Breast epithelium (tissue), 4 donors: Measurements from ENCODE around the gene FAM174B. TPM values are rescaled to one million over a fixed set of nuclear protein-coding genes. Genes with fewer than 3 reads are reported as not detected.

Experiments used
- DNase-seq, 2 donors: peaks; one replicate each; pipeline ENCODE4 v3.0.0-alpha.2; 2019; ENCODE audit warnings: low spot score in 2 of 2
- H3K27ac ChIP-seq, 2 donors: fragments of 200-600 bp; sonication (generic) in 1 of 2; one replicate each; pipeline ENCODE4 v1.5.1; 2016 to 2019; ENCODE audit warnings: mild to moderate bottlenecking in 1 of 2
- H3K27me3 ChIP-seq, 2 donors: fragments of 200-600 bp; sonication (generic) in 1 of 2; one replicate each; pipeline versions ENCODE4 v1.5.1 to v1.6.0; 2017 to 2019; ENCODE audit warnings: control low read depth in 1 of 2, mild to moderate bottlenecking in 1 of 2
- H3K36me3 ChIP-seq: fragments of 200-600 bp; one replicate; pipeline ENCODE4 v1.5.1; 2019
- H3K4me1 ChIP-seq, 2 donors: fragments of 200-600 bp; sonication (generic); one replicate each; pipeline ENCODE4 v1.5.1; 2016 to 2019; ENCODE audit warnings: control low read depth in 1 of 2
- H3K4me3 ChIP-seq, 3 donors: fragments of 200-600 bp; sonication (generic); 1 replicate in 2 of 3; 2 replicates in 1 of 3; pipeline ENCODE4 v1.5.1; 2016 to 2019; ENCODE audit warnings: mild to moderate bottlenecking in 3 of 3, moderate library complexity in 2 of 3
- H3K9me3 ChIP-seq, 2 donors: fragments of 200-600 bp; sonication (generic) in 1 of 2; one replicate each; pipeline ENCODE4 v1.5.1; 2016 to 2019; ENCODE audit warnings: control low read depth in 1 of 2
- POLR2A ChIP-seq: fragments of 450-650 bp; IDR thresholded peaks from one replicate; pipeline ENCODE4 v1.6.1; 2016; ENCODE audit warnings: antibody characterized with exemption, mild to moderate bottlenecking, moderate library complexity
- POLR2AphosphoS5 ChIP-seq, 3 donors: sonication (generic); formaldehyde crosslinking; IDR thresholded peaks; one replicate each; pipeline ENCODE4 v1.6.1; 2017; ENCODE audit warnings: antibody characterized with exemption in 3 of 3
- intact Hi-C: fragments of 100-400 bp; cut with DNase I; formaldehyde crosslinking; loops from one replicate; pipeline ENCODE4 v1.15.1; 2023; ENCODE audit warnings: low total_unique reads
- total RNA-seq, 3 donors: library from RNA; depleted of rRNA; stranded (reverse); fragments of >200 nt; gene quantifications; one replicate each; pipeline ENCODE4 v1.1.0, GENCODE V29; 2016
- TF ChIP-seq, protein P1 (sequence below), 3 donors: fragments of 450-650 bp; IDR thresholded peaks; one replicate each; pipeline ENCODE4 v1.5.1; 2016 to 2017; ENCODE audit warnings: antibody characterized with exemption in 3 of 3, mild to moderate bottlenecking in 3 of 3, moderate library complexity in 3 of 3

FAM174B gene
- total RNA-seq, 3 donors from 2014 or later = 4.3 to 34.7 (median 20.6) TPM

DNA sequence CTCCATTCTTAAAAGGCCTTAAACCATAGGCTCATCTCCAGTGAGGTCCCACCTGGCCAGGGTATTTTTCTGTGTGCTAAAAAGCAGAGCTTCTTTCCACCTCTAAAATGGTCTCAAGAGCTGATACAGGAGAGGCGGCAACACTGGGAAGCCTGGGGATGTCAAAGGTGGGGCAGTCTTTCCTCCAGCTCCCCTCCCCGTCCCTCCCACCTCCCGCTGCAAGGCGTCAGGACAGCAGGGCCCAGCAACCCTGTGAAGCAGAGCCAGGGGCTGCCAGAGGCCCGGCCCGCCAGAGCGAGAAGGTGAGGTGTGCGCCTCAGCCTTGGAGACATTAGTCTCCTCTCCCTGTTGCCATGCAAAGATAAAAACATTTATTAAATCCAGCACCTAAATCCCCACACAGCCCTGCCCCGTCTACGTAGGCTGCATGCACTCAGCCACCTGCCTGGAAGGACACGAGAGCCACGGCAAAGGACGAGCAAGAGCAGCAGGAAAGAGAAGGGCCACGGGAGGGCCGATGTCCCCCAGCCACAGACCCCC lies 75.6 kb downstream of the FAM174B start:
- intact Hi-C loops = loop anchor here (2.0 kb wide), 1 partner anchor 75 kb away; the partner anchor contains the start of gene FAM174B
- DNase-seq = no peak

DNA sequence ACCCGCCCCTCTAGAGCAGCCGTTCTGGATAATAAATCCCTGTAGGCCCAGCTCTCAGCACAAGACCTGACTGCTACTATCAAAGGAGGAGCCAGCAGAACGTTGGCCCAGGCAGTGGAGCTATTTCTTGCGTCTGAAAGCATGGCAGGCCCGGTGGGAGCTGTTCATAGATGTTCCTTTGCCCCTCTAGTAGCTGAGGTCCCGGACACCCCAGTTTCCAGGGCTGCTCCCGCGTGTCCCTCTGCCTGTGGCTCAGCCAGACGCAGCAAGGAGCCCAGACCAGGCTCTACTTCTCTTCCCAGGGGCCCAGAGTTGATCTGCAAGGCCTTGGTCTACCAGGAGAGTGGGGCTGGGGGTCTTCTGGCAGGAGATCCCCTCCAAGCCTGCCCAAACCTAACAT lies 76.1 kb downstream of the FAM174B start:
- H3K36me3 ChIP-seq = no peaks in the 10 kb centered on the region
- intact Hi-C loops = no loop called here
- no peak overlapping the region for H3K4me3 ChIP-seq
- no peak for TF ChIP-seq POLR2A
- no peak for TF ChIP-seq POLR2AphosphoS5 (IDR thresholded peaks at IDR 0.05)
- TF ChIP-seq, protein P1, sequence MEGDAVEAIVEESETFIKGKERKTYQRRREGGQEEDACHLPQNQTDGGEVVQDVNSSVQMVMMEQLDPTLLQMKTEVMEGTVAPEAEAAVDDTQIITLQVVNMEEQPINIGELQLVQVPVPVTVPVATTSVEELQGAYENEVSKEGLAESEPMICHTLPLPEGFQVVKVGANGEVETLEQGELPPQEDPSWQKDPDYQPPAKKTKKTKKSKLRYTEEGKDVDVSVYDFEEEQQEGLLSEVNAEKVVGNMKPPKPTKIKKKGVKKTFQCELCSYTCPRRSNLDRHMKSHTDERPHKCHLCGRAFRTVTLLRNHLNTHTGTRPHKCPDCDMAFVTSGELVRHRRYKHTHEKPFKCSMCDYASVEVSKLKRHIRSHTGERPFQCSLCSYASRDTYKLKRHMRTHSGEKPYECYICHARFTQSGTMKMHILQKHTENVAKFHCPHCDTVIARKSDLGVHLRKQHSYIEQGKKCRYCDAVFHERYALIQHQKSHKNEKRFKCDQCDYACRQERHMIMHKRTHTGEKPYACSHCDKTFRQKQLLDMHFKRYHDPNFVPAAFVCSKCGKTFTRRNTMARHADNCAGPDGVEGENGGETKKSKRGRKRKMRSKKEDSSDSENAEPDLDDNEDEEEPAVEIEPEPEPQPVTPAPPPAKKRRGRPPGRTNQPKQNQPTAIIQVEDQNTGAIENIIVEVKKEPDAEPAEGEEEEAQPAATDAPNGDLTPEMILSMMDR (IDR thresholded peaks at IDR 0.05) = no peak
- no peaks in the 10 kb centered on the region for H3K9me3 ChIP-seq
- no peak for DNase-seq
- H3K4me1 ChIP-seq = no peaks in the 10 kb centered on the region
- H3K27me3 ChIP-seq = no peaks in the 10 kb centered on the region
- no peak overlapping the region for H3K27ac ChIP-seq

More for the DNA sequence above, 75.6 kb downstream of the FAM174B start:
- TF ChIP-seq POLR2AphosphoS5 (IDR thresholded peaks at IDR 0.05) (no peak), POLR2A (no peak)
- TF ChIP-seq, protein P1 (IDR thresholded peaks at IDR 0.05) = no peak
- no peaks in the 10 kb centered on the region for H3K4me1 ChIP-seq
- H3K36me3 ChIP-seq = no peaks in the 10 kb centered on the region
- no peaks in the 10 kb centered on the region for H3K9me3 ChIP-seq
- no peak overlapping the region for H3K27ac ChIP-seq
- H3K27me3 ChIP-seq = no peaks in the 10 kb centered on the region
- no peak overlapping the region for H3K4me3 ChIP-seq

DNA sequence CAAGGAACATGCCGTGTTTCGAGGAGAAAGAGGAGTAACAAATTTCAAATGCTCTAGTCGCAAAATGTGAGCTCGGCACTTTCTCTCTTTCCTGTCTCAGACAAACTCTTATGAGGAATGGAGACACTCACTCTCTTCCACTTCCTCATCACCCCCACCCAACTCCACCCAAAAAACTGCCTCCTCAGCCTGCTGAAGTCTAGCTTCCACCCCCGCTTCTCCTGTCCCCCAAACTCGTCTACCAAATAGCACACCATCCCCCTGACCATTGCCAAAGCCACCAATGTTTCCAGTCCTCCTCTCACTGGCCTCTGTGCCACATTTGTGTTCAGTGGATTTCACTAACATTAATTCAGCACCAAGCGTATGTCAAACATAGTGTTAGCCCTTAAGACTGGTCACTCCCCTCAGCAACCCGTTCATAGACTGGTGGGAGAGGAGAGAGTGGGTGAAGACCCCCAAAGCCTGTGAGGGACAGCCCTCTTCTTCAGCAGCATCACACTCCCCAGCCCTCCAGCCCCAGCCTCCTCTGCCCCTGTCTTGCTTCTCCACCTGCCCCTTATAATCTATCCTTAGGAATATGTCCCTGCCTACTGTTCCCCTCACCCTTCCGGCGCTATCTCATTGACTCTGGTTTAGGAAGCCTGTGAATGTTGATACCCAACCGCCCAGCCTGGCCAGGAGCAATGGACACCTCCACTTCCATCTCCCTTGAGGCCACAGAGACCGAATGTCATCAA lies 77.3 kb downstream of the FAM174B start:
- Histone ChIP-seq H3K9me3 (no peaks in the 10 kb centered on the region), H3K27ac (no peak overlapping the region), H3K36me3 (no peaks in the 10 kb centered on the region), H3K27me3 (no peaks in the 10 kb centered on the region), H3K4me1 (no peaks in the 10 kb centered on the region), H3K4me3 (no peak overlapping the region)
- intact Hi-C loops = no loop called here
- TF ChIP-seq POLR2AphosphoS5 (IDR thresholded peaks at IDR 0.05) = no peak
- TF ChIP-seq, protein P1 (IDR thresholded peaks at IDR 0.05) = no peak
- TF ChIP-seq POLR2A = no peak
- no peak for DNase-seq

DNA sequence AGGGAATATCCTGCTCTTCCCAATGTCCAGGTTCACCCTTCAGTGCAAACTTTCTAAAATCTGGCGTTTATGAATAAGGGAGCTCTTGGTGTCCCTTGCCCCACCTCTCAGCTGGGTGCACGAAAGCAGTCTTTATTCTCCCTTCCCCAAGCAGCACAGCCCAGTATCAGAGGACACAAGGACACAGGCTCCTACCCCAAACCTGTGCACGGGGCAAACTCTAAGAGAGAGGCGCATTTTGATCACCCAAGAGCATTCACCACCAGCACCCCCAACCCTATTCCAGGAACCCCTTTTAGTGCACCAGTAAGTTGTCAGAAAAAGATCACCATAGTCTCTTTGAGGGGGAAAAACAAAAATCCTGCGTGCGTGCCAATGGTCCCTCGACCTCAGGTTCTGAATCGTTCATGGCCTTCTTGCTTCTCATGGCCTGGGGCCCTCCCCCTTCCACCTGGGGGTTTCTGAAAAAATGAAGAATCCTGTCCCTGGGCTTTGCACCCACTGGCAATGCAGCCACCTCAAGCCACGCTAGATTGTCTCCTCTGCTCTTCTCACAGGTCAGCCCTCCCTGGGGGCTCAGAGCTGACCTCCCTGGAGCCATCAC lies 78.9 kb downstream of the FAM174B start:
- TF ChIP-seq POLR2AphosphoS5 (IDR thresholded peaks at IDR 0.05) (no peak), POLR2A (no peak)
- TF ChIP-seq, protein P1 (IDR thresholded peaks at IDR 0.05) = no peak
- Histone ChIP-seq H3K9me3 (no peaks in the 10 kb centered on the region), H3K4me3 (no peak overlapping the region), H3K36me3 (no peaks in the 10 kb centered on the region), H3K4me1 (no peaks in the 10 kb centered on the region), H3K27ac (no peak overlapping the region), H3K27me3 (no peaks in the 10 kb centered on the region)
- intact Hi-C loops = no loop called here
- DNase-seq = no peak

DNA sequence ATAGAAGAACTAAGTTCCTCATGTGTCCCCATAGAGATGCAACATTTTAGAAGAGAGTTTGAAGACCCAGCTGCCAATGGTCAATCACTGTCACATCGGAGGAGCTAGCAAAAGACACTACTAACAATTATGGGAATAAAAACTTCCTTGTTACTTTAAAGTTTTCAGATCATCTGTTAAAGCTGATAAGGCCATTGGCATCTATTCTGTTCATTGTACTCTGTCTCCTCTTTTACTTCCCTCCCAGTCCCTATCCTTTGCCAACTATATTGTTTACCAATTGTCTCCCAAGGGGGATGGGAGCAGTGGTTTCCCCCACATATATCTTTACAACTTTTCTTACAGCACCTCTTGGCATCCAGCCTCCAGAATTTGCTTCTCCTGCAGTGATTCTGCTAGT lies 81.0 kb downstream of the FAM174B start:
- no peaks in the 10 kb centered on the region for H3K27me3 ChIP-seq
- DNase-seq = no peak
- H3K27ac ChIP-seq = no peak overlapping the region
- H3K36me3 ChIP-seq = no peaks in the 10 kb centered on the region
- intact Hi-C loops = no loop called here
- no peaks in the 10 kb centered on the region for H3K4me1 ChIP-seq
- no peak overlapping the region for H3K4me3 ChIP-seq
- H3K9me3 ChIP-seq = no peaks in the 10 kb centered on the region
- TF ChIP-seq, protein P1 (IDR thresholded peaks at IDR 0.05) = no peak
- TF ChIP-seq POLR2A (no peak), POLR2AphosphoS5 (IDR thresholded peaks at IDR 0.05) (no peak)
